ENCODE results near the gene KCNQ2.
A peak's percentile ranks its signal among the peaks of the same experiment; 100 is the strongest.

Gene KCNQ2

GRCh38 chr20:63420359-63421093, 51.9 kb downstream of the KCNQ2 start:
- TF ChIP-seq CTCF (IDR thresholded peaks at IDR 0.05; ENCODE audit: unreplicated experiment in 3 of 3) = no peak
- H3K27ac Mint-ChIP-seq = no peak overlapping the region
- peaks cover 10% of the 10 kb centered on the region for H3K4me1 Mint-ChIP-seq
- peaks cover 4% of the 10 kb centered on the region for H3K9me3 Mint-ChIP-seq
- H3K36me3 Mint-ChIP-seq (ENCODE audit: low read depth) = peaks cover 9% of the 10 kb centered on the region
- no peak overlapping the region for H3K4me3 Mint-ChIP-seq
- H3K27me3 Mint-ChIP-seq (ENCODE audit: low read depth) = peaks cover 11% of the 10 kb centered on the region

- H3K4me3 Mint-ChIP-seq = no peak overlapping the region
- TF ChIP-seq CTCF (IDR thresholded peaks at IDR 0.05; ENCODE audit: unreplicated experiment in 3 of 3) = no peak
Observed at GRCh38 chr20:63419299-63419698, 53.2 kb downstream of the KCNQ2 start.

DNA sequence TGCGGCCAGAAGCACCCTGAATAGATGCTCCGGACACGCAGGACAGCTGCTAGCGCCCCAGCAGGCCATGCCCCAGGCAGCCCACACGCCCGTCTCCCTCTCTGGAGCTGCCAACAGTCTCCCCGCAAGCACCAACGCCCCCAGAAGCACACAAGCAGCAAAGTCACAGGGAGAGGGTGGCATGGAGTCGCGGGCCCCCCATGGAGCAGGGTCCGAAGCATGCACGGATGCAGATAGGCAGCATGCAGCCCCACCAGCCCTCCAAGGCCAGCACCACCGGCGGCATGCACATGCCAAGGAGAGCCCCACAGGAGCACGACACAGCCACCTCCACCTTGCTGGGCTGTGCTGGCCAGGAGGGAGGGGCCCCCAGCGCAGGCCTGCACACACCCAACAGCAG, 53.8 kb downstream of the KCNQ2 start:
- no peaks in the 10 kb centered on the region for H3K36me3 Mint-ChIP-seq (ENCODE audit: low read depth)
- no peaks in the 10 kb centered on the region for H3K9me3 Mint-ChIP-seq
- no peak overlapping the region for H3K4me3 Mint-ChIP-seq
- peaks cover 11% of the 10 kb centered on the region for H3K27me3 Mint-ChIP-seq (ENCODE audit: low read depth)
- no peak for TF ChIP-seq CTCF (IDR thresholded peaks at IDR 0.05; ENCODE audit: unreplicated experiment in 3 of 3)
- H3K27ac Mint-ChIP-seq = no peak overlapping the region
- H3K4me1 Mint-ChIP-seq = peaks cover 5% of the 10 kb centered on the region

More at GRCh38 chr20:63419299-63419698, 53.2 kb downstream of the KCNQ2 start:
- no peaks in the 10 kb centered on the region for H3K36me3 Mint-ChIP-seq (ENCODE audit: low read depth)
- peak overlapping the region in 1 of 3 experiments; percentile 16 for H3K27ac Mint-ChIP-seq
- no peaks in the 10 kb centered on the region for H3K9me3 Mint-ChIP-seq
- peaks cover 5% of the 10 kb centered on the region for H3K4me1 Mint-ChIP-seq
- peaks cover 11% of the 10 kb centered on the region for H3K27me3 Mint-ChIP-seq (ENCODE audit: low read depth)

- no peaks in the 10 kb centered on the region for H3K9me3 Mint-ChIP-seq
- TF ChIP-seq CTCF (IDR thresholded peaks at IDR 0.05; ENCODE audit: unreplicated experiment in 3 of 3) = no peak
- H3K36me3 Mint-ChIP-seq (ENCODE audit: low read depth) = no peaks in the 10 kb centered on the region
- no peak overlapping the region for H3K27ac Mint-ChIP-seq
- peaks cover 15% of the 10 kb centered on the region for H3K27me3 Mint-ChIP-seq (ENCODE audit: low read depth)
- peaks cover 9% of the 10 kb centered on the region for H3K4me1 Mint-ChIP-seq
- no peak overlapping the region for H3K4me3 Mint-ChIP-seq
Observed at GRCh38 chr20:63417738-63418120, 54.7 kb downstream of the KCNQ2 start.

- no peaks in the 10 kb centered on the region for H3K36me3 Mint-ChIP-seq (ENCODE audit: low read depth)
- H3K27me3 Mint-ChIP-seq (ENCODE audit: low read depth) = peaks cover 16% of the 10 kb centered on the region
- peaks cover 12% of the 10 kb centered on the region for H3K4me1 Mint-ChIP-seq
- no peak for TF ChIP-seq CTCF (IDR thresholded peaks at IDR 0.05; ENCODE audit: unreplicated experiment in 3 of 3)
- H3K27ac Mint-ChIP-seq = no peak overlapping the region
- no peaks in the 10 kb centered on the region for H3K9me3 Mint-ChIP-seq
- no peak overlapping the region for H3K4me3 Mint-ChIP-seq
Observed at GRCh38 chr20:63417097-63417737, 55.2 kb downstream of the KCNQ2 start.

All from nephron (organoid).